MM.1S (cell line): ENCODE results near the gene SIAH1.

ENCODE experiments used
- CTCF ChIP-seq: fragments of 300-600 bp; sonication (generic); IDR thresholded peaks from 2 replicates; pipeline ENCODE4 v1.5.1; 2016; ENCODE audit warnings: antibody characterized with exemption, low read length, mixed read lengths
- EZH2 ChIP-seq: fragments of 300-600 bp; sonication (generic); optimal IDR thresholded peaks from 2 replicates; pipeline ENCODE3; 2017; ENCODE audit warnings: low read depth, mild to moderate bottlenecking, antibody characterized with exemption, low read length, mixed read lengths
- EZH2phosphoT487 ChIP-seq: fragments of 300-600 bp; sonication (generic); IDR thresholded peaks from 2 replicates; pipeline ENCODE4 v1.6.1; 2018; ENCODE audit warnings: antibody characterized with exemption, low read length

- no peak for TF ChIP-seq CTCF
- no peak for TF ChIP-seq EZH2phosphoT487
- TF ChIP-seq EZH2, result no peak
Measured at GRCh38 chr16:48381201-48381600, 4.0 kb downstream of the SIAH1 start.
